ENCODE measurements around the gene TNS3.

GRCh38 chr7:47302560-47302959, 279.4 kb downstream of the TNS3 start:
- TF ChIP-seq POLR2A (IDR thresholded peaks at IDR 0.05; ENCODE audit: low read depth) (no peak), POLR2AphosphoS5 (IDR thresholded peaks at IDR 0.05) (no peak), EP300 (IDR thresholded peaks at IDR 0.05) (no peak)
- TF ChIP-seq, protein P1, sequence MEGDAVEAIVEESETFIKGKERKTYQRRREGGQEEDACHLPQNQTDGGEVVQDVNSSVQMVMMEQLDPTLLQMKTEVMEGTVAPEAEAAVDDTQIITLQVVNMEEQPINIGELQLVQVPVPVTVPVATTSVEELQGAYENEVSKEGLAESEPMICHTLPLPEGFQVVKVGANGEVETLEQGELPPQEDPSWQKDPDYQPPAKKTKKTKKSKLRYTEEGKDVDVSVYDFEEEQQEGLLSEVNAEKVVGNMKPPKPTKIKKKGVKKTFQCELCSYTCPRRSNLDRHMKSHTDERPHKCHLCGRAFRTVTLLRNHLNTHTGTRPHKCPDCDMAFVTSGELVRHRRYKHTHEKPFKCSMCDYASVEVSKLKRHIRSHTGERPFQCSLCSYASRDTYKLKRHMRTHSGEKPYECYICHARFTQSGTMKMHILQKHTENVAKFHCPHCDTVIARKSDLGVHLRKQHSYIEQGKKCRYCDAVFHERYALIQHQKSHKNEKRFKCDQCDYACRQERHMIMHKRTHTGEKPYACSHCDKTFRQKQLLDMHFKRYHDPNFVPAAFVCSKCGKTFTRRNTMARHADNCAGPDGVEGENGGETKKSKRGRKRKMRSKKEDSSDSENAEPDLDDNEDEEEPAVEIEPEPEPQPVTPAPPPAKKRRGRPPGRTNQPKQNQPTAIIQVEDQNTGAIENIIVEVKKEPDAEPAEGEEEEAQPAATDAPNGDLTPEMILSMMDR (IDR thresholded peaks at IDR 0.05) = no peak
